Measurements from ENCODE around the gene CCDC107.
"Not testable (repeated sequence)": the region's sequence is repeated elsewhere in the genome, so short reads cannot be mapped to it uniquely, and the experiment has no call there.

CCDC107 gene

GRCh38 chr9:35638751-35639150 lies 19.3 kb upstream of the CCDC107 start:
- not testable (repeated sequence) for DNase-seq

GRCh38 chr9:35639225-35639624 lies 18.9 kb upstream of the CCDC107 start:
- not testable (repeated sequence) for DNase-seq

GRCh38 chr9:35639631-35640030 lies 18.5 kb upstream of the CCDC107 start:
- DNase-seq: no peak

- not testable (repeated sequence) for DNase-seq
Observed at GRCh38 chr9:35640431-35640830, 17.7 kb upstream of the CCDC107 start.

GRCh38 chr9:35641478-35641877 lies 16.6 kb upstream of the CCDC107 start:
- not testable (repeated sequence) for DNase-seq

- no peak for DNase-seq
Observed at GRCh38 chr9:35643046-35643445, 15.0 kb upstream of the CCDC107 start.

- DNase-seq: not testable (repeated sequence)
Observed at GRCh38 chr9:35645736-35646135, 12.4 kb upstream of the CCDC107 start.

- DNase-seq: no peak
Observed at GRCh38 chr9:35646153-35646532, 11.9 kb upstream of the CCDC107 start.

GRCh38 chr9:35646533-35647265 lies 11.4 kb upstream of the CCDC107 start:
- peak; percentile 96 for DNase-seq

GRCh38 chr9:35649431-35650340 lies 8.4 kb upstream of the CCDC107 start:
- DNase-seq: peak; percentile 45

GRCh38 chr9:35650341-35651158 lies 7.5 kb upstream of the CCDC107 start, which contains the start of gene SIT1:
SIT1 (minus strand) TSS chr9:35650931; CDS start chr9:35650853, 78 bp downstream.
- no peak for DNase-seq

- no peak for DNase-seq
Observed at GRCh38 chr9:35651956-35652828, 5.9 kb upstream of the CCDC107 start.

GRCh38 chr9:35652829-35653209 lies 5.3 kb upstream of the CCDC107 start:
- no peak for DNase-seq

GRCh38 chr9:35653611-35654010 lies 4.5 kb upstream of the CCDC107 start:
- DNase-seq: no peak

- no peak for DNase-seq
Observed at GRCh38 chr9:35656348-35656747, 1.7 kb upstream of the CCDC107 start.

- no peak for DNase-seq
Observed at GRCh38 chr9:35656831-35657545, 1.1 kb upstream of the CCDC107 start.

- peak; percentile 86 for DNase-seq
Observed at GRCh38 chr9:35657546-35658136, 451 bp upstream of the CCDC107 start, which contains the start of gene RMRP. RMRP (minus strand) TSS chr9:35658019.

- DNase-seq: no peak
Observed at GRCh38 chr9:35658968-35659220, 802 bp downstream of the CCDC107 start.

GRCh38 chr9:35659340-35659739 lies 1.2 kb downstream of the CCDC107 start:
- DNase-seq: no peak

GRCh38 chr9:35660966-35661415 lies 2.9 kb downstream of the CCDC107 start:
- DNase-seq: no peak

- DNase-seq: peak; percentile 47
Observed at GRCh38 chr9:35661756-35662350, 3.8 kb downstream of the CCDC107 start.
